Measurements from ENCODE around the gene PRR14L.
"Not testable (repeated sequence)": the region's sequence is repeated elsewhere in the genome, so short reads cannot be mapped to it uniquely, and the experiment has no call there.

The PRR14L gene

GRCh38 chr22:31662668-31663037 is 87.3 kb downstream of the PRR14L start:
- Histone ChIP-seq H3K4me3 (ENCODE audit: low read depth, low read length) (peak overlapping the region; percentile 90), H3K36me3 (replicated peaks) (no peaks in the 10 kb centered on the region), H3K27me3 (replicated peaks) (no peaks in the 10 kb centered on the region), H3K27ac (no peak overlapping the region)
- in situ Hi-C loops (cut with HindIII; ENCODE audit: low pct_ligation_motif_present, low sequenced_read_pairs): no loop called here
- no peak for TF ChIP-seq CTCF (IDR thresholded peaks at IDR 0.05; ENCODE audit: low read depth, low read length, missing control alignments)
- DNase-seq: no peak

- Histone ChIP-seq H3K27ac (peak within 1 kb of the TSS; percentile 74), H3K36me3 (replicated peaks) (no peaks in the 10 kb centered on the region), H3K4me3 (ENCODE audit: low read depth, low read length) (peak within 1 kb of the TSS; percentile 90), H3K27me3 (replicated peaks) (no peaks in the 10 kb centered on the region)
- TF ChIP-seq CTCF (IDR thresholded peaks at IDR 0.05; ENCODE audit: low read depth, low read length, missing control alignments): no peak
- DNase-seq: peak; percentile 93
- in situ Hi-C loops (cut with HindIII; ENCODE audit: low pct_ligation_motif_present, low sequenced_read_pairs): no loop called here
Measured at GRCh38 chr22:31661851-31662667, 87.9 kb downstream of the PRR14L start, which contains the start of gene PISD. Gene PISD, minus strand, starts transcription at chr22:31662215. Its CDS starts 7 bp downstream, at chr22:31662208.

- DNase-seq: peak; percentile 72
- H3K4me3 ChIP-seq (ENCODE audit: low read depth, low read length): peak overlapping the region; percentile 90
- in situ Hi-C loops (cut with HindIII; ENCODE audit: low pct_ligation_motif_present, low sequenced_read_pairs); H3K27me3 ChIP-seq (replicated peaks); H3K36me3 ChIP-seq (replicated peaks): not testable (repeated sequence)
- peak overlapping the region; percentile 74 for H3K27ac ChIP-seq
Measured at GRCh38 chr22:31660860-31661341, 89.0 kb downstream of the PRR14L start.

GRCh38 chr22:31659246-31659645 is 90.7 kb downstream of the PRR14L start:
- in situ Hi-C loops (cut with HindIII; ENCODE audit: low pct_ligation_motif_present, low sequenced_read_pairs): no loop called here
- DNase-seq: no peak
- no peaks in the 10 kb centered on the region for H3K27me3 ChIP-seq (replicated peaks)
- no peak for TF ChIP-seq CTCF (IDR thresholded peaks at IDR 0.05; ENCODE audit: low read depth, low read length, missing control alignments)
- H3K27ac ChIP-seq: no peak overlapping the region
- H3K36me3 ChIP-seq (replicated peaks): no peaks in the 10 kb centered on the region
- no peak overlapping the region for H3K4me3 ChIP-seq (ENCODE audit: low read depth, low read length)

GRCh38 chr22:31654408-31654807 is 95.5 kb downstream of the PRR14L start:
- no peak overlapping the region for H3K4me3 ChIP-seq (ENCODE audit: low read depth, low read length)
- H3K27ac ChIP-seq: no peak overlapping the region
- in situ Hi-C loops (cut with HindIII; ENCODE audit: low pct_ligation_motif_present, low sequenced_read_pairs): no loop called here
- no peak for TF ChIP-seq CTCF (IDR thresholded peaks at IDR 0.05; ENCODE audit: low read depth, low read length, missing control alignments)
- DNase-seq: no peak
- no peaks in the 10 kb centered on the region for H3K36me3 ChIP-seq (replicated peaks)
- no peaks in the 10 kb centered on the region for H3K27me3 ChIP-seq (replicated peaks)

- Histone ChIP-seq H3K27me3 (replicated peaks) (no peaks in the 10 kb centered on the region), H3K27ac (no peak overlapping the region), H3K4me3 (ENCODE audit: low read depth, low read length) (no peak overlapping the region), H3K36me3 (replicated peaks) (no peaks in the 10 kb centered on the region)
- TF ChIP-seq CTCF (IDR thresholded peaks at IDR 0.05; ENCODE audit: low read depth, low read length, missing control alignments): no peak
- DNase-seq: no peak
- in situ Hi-C loops (cut with HindIII; ENCODE audit: low pct_ligation_motif_present, low sequenced_read_pairs): no loop called here
Measured at GRCh38 chr22:31653944-31654343, 96.0 kb downstream of the PRR14L start.

All from brain microvascular endothelial cell (primary cell).